HL-60 (cell line): ENCODE measurements around the gene DLG4.

ENCODE experiments used
- DNase-seq, 2 experiments: peaks; one replicate each; pipeline ENCODE4 v3.0.0-alpha.2; 2010 to 2020; ENCODE audit warnings: low read depth in 1 of 2, low spot score in 1 of 2
- H3K27ac ChIP-seq: fragments of 250-450 bp; sonication (Bioruptor Pico); replicated peaks from 2 replicates; pipeline ENCODE4 v1.5.1; 2020; ENCODE audit warnings: mild to moderate bottlenecking, moderate library complexity
- H3K27me3 ChIP-seq: fragments of 250-450 bp; sonication (Bioruptor Pico); 2 replicates; pipeline ENCODE4 v1.5.1; 2021; ENCODE audit warnings: mild to moderate bottlenecking, moderate library complexity; ENCODE audit not compliant: insufficient read depth, poor library complexity, severe bottlenecking
- H3K4me3 ChIP-seq: replicated peaks from 2 replicates; pipeline ENCODE4 v1.5.1; 2011; ENCODE audit warnings: mild to moderate bottlenecking, control low read depth, low read length; ENCODE audit not compliant: insufficient read depth
- CTCF ChIP-seq: IDR thresholded peaks from one replicate; pipeline ENCODE4 v1.5.1; 2011; ENCODE audit warnings: low read length, control low read depth, inconsistent platforms; ENCODE audit not compliant: insufficient read depth
- GABPA ChIP-seq: IDR thresholded peaks from 2 replicates; pipeline ENCODE4 v1.6.1; 2012; ENCODE audit warnings: low read depth
- POLR2AphosphoS5 ChIP-seq: IDR thresholded peaks from 2 replicates; pipeline ENCODE4 v1.6.1; 2012; ENCODE audit warnings: low read depth
- REST ChIP-seq: IDR thresholded peaks from 2 replicates; pipeline ENCODE4 v1.6.1; 2012; ENCODE audit warnings: low read depth; ENCODE audit not compliant: insufficient replicate concordance
- SPI1 ChIP-seq: IDR thresholded peaks from 2 replicates; pipeline ENCODE4 v1.6.1; 2012; ENCODE audit warnings: low read depth, mild to moderate bottlenecking, borderline replicate concordance

DLG4 gene

GRCh38 chr17:7260651-7261378, 41.2 kb upstream of the DLG4 start:
- DNase-seq: no peak
- Histone ChIP-seq H3K4me3 (no peak overlapping the region), H3K27ac (no peak overlapping the region), H3K27me3 (peaks cover 2% of the 10 kb centered on the region)
- TF ChIP-seq CTCF (no peak), POLR2AphosphoS5 (0 out of 2 replicates have a peak, but pooled peaks have one; percentile 13)

GRCh38 chr17:7260151-7260550, 40.5 kb upstream of the DLG4 start:
- Histone ChIP-seq H3K27ac (no peak overlapping the region), H3K4me3 (no peak overlapping the region)

GRCh38 chr17:7259555-7259889, 39.9 kb upstream of the DLG4 start:
- DNase-seq: no peak
- no peak for TF ChIP-seq REST
- TF ChIP-seq CTCF: no peak
- TF ChIP-seq GABPA: no peak
- TF ChIP-seq SPI1: no peak
- TF ChIP-seq POLR2AphosphoS5: no peak
- Histone ChIP-seq H3K4me3 (no peak overlapping the region), H3K27ac (no peak overlapping the region), H3K27me3 (peaks cover 2% of the 10 kb centered on the region)

More at GRCh38 chr17:7260151-7260550, 40.5 kb upstream of the DLG4 start:
- TF ChIP-seq REST: no peak
- no peak for TF ChIP-seq POLR2AphosphoS5
- DNase-seq: no peak
- peaks cover 2% of the 10 kb centered on the region for H3K27me3 ChIP-seq

GRCh38 chr17:7258731-7259554, 39.3 kb upstream of the DLG4 start:
- TF ChIP-seq POLR2AphosphoS5: no peak
- no peak for TF ChIP-seq CTCF
- TF ChIP-seq REST: no peak
- no peak for TF ChIP-seq GABPA
- TF ChIP-seq SPI1: no peak
- H3K4me3 ChIP-seq: no peak overlapping the region
- peaks cover 2% of the 10 kb centered on the region for H3K27me3 ChIP-seq
- no peak for DNase-seq
- no peak overlapping the region for H3K27ac ChIP-seq
